A549 treated with RU486 at 1 μM for 4 hours (cell line): ENCODE data around the gene ATG4B. TPM values are rescaled to one million over a fixed set of nuclear protein-coding genes. Genes with fewer than 3 reads are reported as not detected.

Experiments
- total RNA-seq: library from RNA; stranded (reverse); fragments of 200-300 nt; extraction: Qiagen RNA extraction; gene quantifications from 5 replicates; pipeline ENCODE4 v1.2.3, GENCODE V29; 2022; ENCODE audit warnings: low read depth

The ATG4B gene
- 51.3 to 73.6 TPM (median 53.1 TPM) in 5 replicates for total RNA-seq

DNA sequence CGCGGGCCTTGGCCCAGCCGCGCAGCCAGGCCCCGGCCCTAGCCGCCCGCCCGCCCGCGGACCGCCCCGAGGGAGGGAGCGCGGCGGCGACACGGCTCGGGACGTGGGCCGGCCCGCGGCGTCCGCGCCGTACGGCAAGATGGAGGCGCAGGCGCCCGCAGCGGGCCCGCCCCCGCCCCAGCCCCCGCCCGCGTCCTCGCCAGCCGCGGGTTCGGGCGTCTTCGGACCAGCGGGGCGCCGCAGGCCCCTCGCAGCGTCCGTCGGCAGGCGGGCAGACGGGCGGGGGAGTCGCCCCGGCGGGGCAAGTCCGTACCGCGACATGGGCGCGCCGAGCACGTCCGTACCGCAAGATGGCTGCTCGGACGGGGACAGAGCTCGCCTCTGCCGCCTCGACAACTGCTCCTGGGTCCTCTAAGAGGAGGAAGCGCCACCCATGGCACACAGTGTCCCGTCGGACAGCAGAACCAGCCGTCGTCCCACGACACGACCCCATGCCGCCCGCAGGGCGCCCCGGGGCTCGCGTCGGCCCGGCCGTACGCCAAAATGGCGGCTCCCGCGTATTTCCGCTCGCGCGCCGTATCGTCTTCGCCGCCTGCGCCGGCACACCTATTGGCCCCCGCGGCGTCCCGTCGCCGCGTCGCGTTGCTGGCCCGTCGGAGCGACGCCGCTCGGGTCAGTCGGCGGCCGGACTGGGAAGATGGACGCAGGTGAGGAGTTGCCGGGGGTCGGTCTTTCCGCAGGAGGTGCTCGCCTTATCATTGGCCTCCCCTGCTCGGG, at the start of gene ATG4B, which contains the start of gene THAP4:
Gene ATG4B, plus strand, starts transcription at position 676 of the 777 bp plus-strand sequence. Its CDS starts 22 bp downstream, at position 698.
Gene THAP4, minus strand, starts transcription at position 141 of the 777 bp plus-strand sequence. CDS start 141 bp downstream, outside the sequence.

DNA sequence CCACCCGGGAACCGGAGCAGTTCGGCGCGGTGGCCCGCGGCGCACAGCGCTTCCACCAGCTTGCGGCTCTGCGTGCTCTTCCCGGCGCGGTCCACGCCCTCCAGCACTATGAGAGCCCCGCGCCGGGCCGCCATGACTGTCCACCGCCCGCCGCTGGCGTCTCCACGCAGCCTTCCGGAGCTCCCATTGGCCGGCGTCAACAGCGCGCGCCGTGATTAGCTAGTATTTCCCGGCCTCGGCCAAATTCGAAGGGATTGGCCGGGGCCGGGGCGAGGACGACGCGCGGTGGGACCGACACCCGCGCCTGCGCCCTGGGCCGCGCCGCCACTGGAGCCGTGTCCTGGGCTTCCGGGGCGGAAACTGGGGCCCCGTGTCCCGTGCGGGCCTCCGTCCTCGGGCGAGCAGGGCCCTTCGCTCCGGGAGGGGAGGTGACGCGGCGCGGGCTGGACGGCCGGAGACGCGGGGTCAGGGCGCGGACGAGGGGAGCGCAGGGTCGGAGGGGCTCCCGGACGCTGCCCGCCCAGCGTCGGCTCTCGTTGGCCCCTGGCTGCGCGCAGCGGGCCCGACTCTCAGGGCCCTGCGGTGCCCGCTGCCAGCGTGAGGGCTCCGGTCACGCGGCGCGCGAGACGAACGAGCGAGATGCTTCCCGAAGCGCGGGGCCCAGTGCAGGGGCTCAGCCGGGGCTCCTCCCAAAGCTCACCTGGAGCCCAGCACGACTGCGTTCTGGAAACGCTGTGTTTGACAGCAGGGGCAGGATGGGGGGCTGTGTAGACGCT, 49.3 kb downstream of the ATG4B start, which contains the start of gene DTYMK:
Gene DTYMK, minus strand, starts transcription at position 166 of the 776 bp plus-strand sequence. Its CDS starts 32 bp downstream, at position 134.

DNA sequence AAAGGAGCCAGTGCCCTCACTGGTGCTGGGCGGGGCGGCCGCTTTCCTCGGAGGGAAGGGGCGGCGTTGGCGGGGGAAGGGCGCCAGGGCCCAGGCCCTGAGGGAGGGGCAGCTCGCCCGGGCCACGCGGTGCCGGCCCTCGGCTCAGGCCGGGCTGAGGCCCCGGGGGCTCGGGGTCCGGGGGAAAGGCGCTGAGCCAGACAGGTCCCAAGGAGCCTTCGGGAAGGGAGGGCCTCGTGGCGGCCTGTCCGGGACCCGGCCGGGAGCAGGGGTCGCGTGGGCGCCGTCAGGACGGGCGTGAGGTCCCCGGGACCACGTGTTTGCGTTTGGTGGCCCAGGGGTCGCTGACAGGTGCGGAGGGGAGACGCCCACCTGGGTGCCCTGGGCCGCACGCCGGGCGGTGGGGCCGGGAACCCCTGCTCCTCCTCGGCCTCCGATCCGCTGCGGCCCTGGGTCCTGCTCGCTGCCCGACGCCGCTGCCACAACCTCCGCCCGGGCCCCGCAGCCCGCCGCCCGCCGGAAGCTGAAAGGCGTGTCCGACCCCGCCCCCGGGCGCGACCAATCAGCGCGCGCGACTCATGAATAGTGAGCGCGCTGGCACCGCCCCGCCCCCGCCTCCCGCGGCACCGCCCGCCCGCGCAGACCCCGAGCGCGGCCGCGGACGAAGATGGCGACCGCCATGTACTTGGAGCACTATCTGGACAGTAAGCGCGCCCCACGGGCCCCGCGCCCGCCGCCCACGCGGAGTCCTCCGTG, 64.1 kb downstream of the ATG4B start, which contains the start of gene ING5:
Gene ING5, plus strand, starts transcription at position 641 of the 756 bp plus-strand sequence. Its CDS starts 27 bp downstream, at position 668.

Other genes starting within 250 kb of the ATG4B start
- 92.2 to 114 TPM (median 107 TPM) in 5 replicates for gene STK25, start 129.1 kb upstream of the ATG4B start, total RNA-seq
- gene BOK, start 78.9 kb upstream of the ATG4B start, total RNA-seq, result 22.0 to 37.5 TPM (median 29.3 TPM) in 5 replicates
- 61.7 to 88.3 TPM (median 82.6 TPM) in 5 replicates for gene THAP4, start 535 bp upstream of the ATG4B start, total RNA-seq
- 115 to 148 TPM (median 137 TPM) in 5 replicates for gene DTYMK, start 49.1 kb downstream of the ATG4B start, total RNA-seq
- 20.4 to 24.2 TPM (median 23.6 TPM) in 5 replicates for gene ING5, start 64.3 kb downstream of the ATG4B start, total RNA-seq
- 7.0 to 11.0 TPM (median 9.1 TPM) in 5 replicates for gene D2HGDH, start 96.9 kb downstream of the ATG4B start, total RNA-seq
- 0.10 to 0.36 TPM (median 0.23 TPM) in 4 of 5 replicates, not detected in the other for gene GAL3ST2, start 139.1 kb downstream of the ATG4B start, total RNA-seq
- gene NEU4, start 171.5 kb downstream of the ATG4B start, total RNA-seq, result 0.13 to 0.34 TPM (median 0.18 TPM) in 4 of 5 replicates, not detected in the other
- gene PDCD1, start 221.2 kb downstream of the ATG4B start, total RNA-seq, result not detected in 5 replicates
- not detected in 5 replicates for gene RTP5, start 232.0 kb downstream of the ATG4B start, total RNA-seq